GM23338 (cell line): ENCODE measurements around the gene PHF20. TPM values are rescaled to one million over a fixed set of nuclear protein-coding genes. Genes with fewer than 3 reads are reported as not detected.
A peak's percentile ranks its signal among the peaks of the same experiment; 100 is the strongest.

ENCODE experiments used
- ATAC-seq: fragments of 200-7000 bp; cut with Tn5 transposase; 3 replicates; pipeline ENCODE4 v1.9.1; 2020
- DNase-seq: peaks from one replicate; pipeline ENCODE4 v3.0.0-alpha.2; 2015; ENCODE audit warnings: low spot score
- H2AFZ ChIP-seq: fragments of 200-600 bp; sonication (generic); 2 replicates; pipeline ENCODE4 v1.8.0; 2016; ENCODE audit warnings: antibody characterized with exemption, mild to moderate bottlenecking, moderate library complexity
- H3F3A ChIP-seq: fragments of 200-600 bp; sonication (generic); replicated peaks from 2 replicates; pipeline ENCODE4 v1.8.0; 2017; ENCODE audit warnings: antibody characterized with exemption, mixed run types, low read depth
- H3K27ac ChIP-seq: fragments of 200-600 bp; sonication (generic); 2 replicates; pipeline ENCODE4 v1.6.1; 2016; ENCODE audit warnings: low read depth
- H3K27me3 ChIP-seq: fragments of 200-600 bp; sonication (generic); 2 replicates; pipeline ENCODE4 v1.8.0; 2016; ENCODE audit warnings: mild to moderate bottlenecking, mixed run types, moderate library complexity; ENCODE audit not compliant: insufficient read depth
- H3K36me3 ChIP-seq: fragments of 200-600 bp; sonication (generic); 2 replicates; pipeline ENCODE4 v1.8.0; 2016; ENCODE audit warnings: mild to moderate bottlenecking; ENCODE audit not compliant: insufficient read depth
- H3K4me1 ChIP-seq: fragments of 200-600 bp; sonication (generic); 2 replicates; pipeline ENCODE4 v1.8.0; 2016; ENCODE audit warnings: mild to moderate bottlenecking, moderate library complexity; ENCODE audit not compliant: insufficient read depth
- H3K4me2 ChIP-seq: fragments of 200-600 bp; sonication (generic); 2 replicates; pipeline ENCODE4 v1.7.1; 2017; ENCODE audit warnings: mixed run types
- H3K4me3 ChIP-seq: fragments of 200-600 bp; sonication (generic); 2 replicates; pipeline ENCODE4 v1.6.1; 2016; ENCODE audit warnings: mixed run types
- H3K79me2 ChIP-seq: fragments of 200-600 bp; sonication (generic); replicated peaks from 2 replicates; pipeline ENCODE4 v1.8.0; 2017; ENCODE audit warnings: mild to moderate bottlenecking; ENCODE audit not compliant: insufficient read depth
- H3K9me2 ChIP-seq: fragments of 200-600 bp; sonication (generic); 2 replicates; pipeline ENCODE4 v1.8.0; 2017; ENCODE audit not compliant: insufficient read depth
- H4K20me1 ChIP-seq: fragments of 200-600 bp; sonication (generic); replicated peaks from 2 replicates; pipeline ENCODE4 v1.8.0; 2017; ENCODE audit warnings: mild to moderate bottlenecking; ENCODE audit not compliant: insufficient read depth
- H3K27ac Mint-ChIP-seq: 2 replicates; pipeline ENCODE4 v1.8.0; 2020; ENCODE audit warnings: inconsistent platforms, mild to moderate bottlenecking, moderate library complexity, mixed read lengths
- H3K27me3 Mint-ChIP-seq: 3 replicates; pipeline ENCODE4 v1.8.0; 2022; ENCODE audit warnings: low read depth, mild to moderate bottlenecking, moderate library complexity, mixed read lengths, inconsistent platforms; ENCODE audit not compliant: insufficient read depth, poor library complexity
- H3K36me3 Mint-ChIP-seq: 3 replicates; pipeline ENCODE4 v1.8.0; 2021; ENCODE audit warnings: low read depth, mild to moderate bottlenecking, inconsistent platforms, moderate library complexity, mixed read lengths
- H3K4me1 Mint-ChIP-seq: 3 replicates; pipeline ENCODE4 v1.8.0; 2020; ENCODE audit warnings: mild to moderate bottlenecking, inconsistent platforms, mixed read lengths
- H3K4me3 Mint-ChIP-seq: 3 replicates; pipeline ENCODE4 v1.8.0; 2021; ENCODE audit warnings: moderate library complexity, mild to moderate bottlenecking, inconsistent platforms, mixed read lengths
- H3K9me3 Mint-ChIP-seq: 3 replicates; pipeline ENCODE4 v1.8.0; 2020; ENCODE audit warnings: moderate library complexity, mild to moderate bottlenecking, inconsistent platforms, mixed read lengths
- EZH2 ChIP-seq: fragments of 200-600 bp; sonication (generic); IDR thresholded peaks from one replicate; pipeline ENCODE4 v1.8.0; 2017; ENCODE audit warnings: antibody characterized with exemption, mild to moderate bottlenecking, low read depth; ENCODE audit not compliant: unreplicated experiment
- EZH2phosphoT487 ChIP-seq: fragments of 200-600 bp; sonication (generic); IDR thresholded peaks from one replicate; pipeline ENCODE4 v1.8.1; 2018; ENCODE audit warnings: antibody characterized with exemption; ENCODE audit not compliant: unreplicated experiment
- NANOG ChIP-seq: IDR thresholded peaks from 2 replicates; pipeline ENCODE4 v1.6.1; 2016; ENCODE audit warnings: antibody characterized with exemption, borderline replicate concordance
- POLR2AphosphoS5 ChIP-seq: IDR thresholded peaks from 2 replicates; pipeline ENCODE4 v1.6.1; 2016; ENCODE audit warnings: antibody characterized with exemption, low read depth
- REST ChIP-seq: IDR thresholded peaks from one replicate; pipeline ENCODE4 v1.6.1; 2018; ENCODE audit warnings: antibody characterized with exemption; ENCODE audit not compliant: unreplicated experiment
- STAT1 ChIP-seq: IDR thresholded peaks from one replicate; pipeline ENCODE4 v1.6.1; 2016; ENCODE audit warnings: antibody characterized with exemption; ENCODE audit not compliant: unreplicated experiment
- ZNF331 ChIP-seq: fragments of 250-450 bp; sonication (Bioruptor Pico); IDR thresholded peaks from 2 replicates; pipeline ENCODE4 v1.5.0; 2020; ENCODE audit warnings: low read depth, mild to moderate bottlenecking, moderate library complexity
- ZNF462 ChIP-seq: fragments of 250-450 bp; sonication (Bioruptor Pico); IDR thresholded peaks from 2 replicates; pipeline ENCODE4 v1.5.0; 2020; ENCODE audit warnings: mild to moderate bottlenecking, moderate library complexity
- polyA plus RNA-seq: library from polyadenylated mRNA; unstranded; fragments of >200 nt; fragmentation: Nextera tagmentation; extraction: Ambion mirVana; gene quantifications from 2 replicates; pipeline ENCODE4 v1.2.1, GENCODE V29; 2016
- total RNA-seq: library from RNA; depleted of rRNA; stranded (reverse); fragments of >200 nt; shearing (Covaris generic); gene quantifications from 2 replicates; pipeline ENCODE4 v1.2.3, GENCODE V29; 2014

Gene PHF20
- total and polyA plus RNA-seq, 2 experiments from 2014 or later: 71.8 to 103 TPM

GRCh38 chr20:35739294-35740163, 32.3 kb upstream of the PHF20 start:
- Histone ChIP-seq H4K20me1 (peaks cover 63% of the 10 kb centered on the region), H3K27me3 (no peaks in the 10 kb centered on the region), H3K4me2 (peak overlapping the region; percentile 82), H3K79me2 (peaks cover 74% of the 10 kb centered on the region), H3K4me3 (peak overlapping the region; percentile 84), H3K4me1 (peaks cover 17% of the 10 kb centered on the region), H3F3A (0 out of 2 replicates have a peak, but pooled peaks cover 13% of the 10 kb centered on the region), H3K9me2 (no peaks in the 10 kb centered on the region), H3K36me3 (peaks cover 54% of the 10 kb centered on the region), H2AFZ (no peak overlapping the region), H3K27ac (0 out of 2 replicates have a peak overlapping the region, but pooled peaks have one; percentile 16)
- Mint-ChIP-seq H3K4me1 (peaks cover 33% of the 10 kb centered on the region), H3K4me3 (peak overlapping the region; percentile 90), H3K27me3 (peaks cover 25% of the 10 kb centered on the region), H3K36me3 (peaks cover 73% of the 10 kb centered on the region), H3K27ac (peak overlapping the region; percentile 74), H3K9me3 (peaks cover 4% of the 10 kb centered on the region; the same call in 1 of the 3 replicates)
- no peak for TF ChIP-seq EZH2phosphoT487
- TF ChIP-seq EZH2: no peak
- TF ChIP-seq STAT1: no peak
- no peak for TF ChIP-seq ZNF331 (CRISPR knock-in tag)
- peak; percentile 14; the same call in 1 of the 2 replicates for TF ChIP-seq POLR2AphosphoS5
- TF ChIP-seq REST: no peak
- TF ChIP-seq ZNF462: no peak
- no peak for TF ChIP-seq NANOG
- ATAC-seq: no peak
- DNase-seq: peak; percentile 28
